Measurements from ENCODE around the gene GSG1L2. TPM values are rescaled to one million over a fixed set of nuclear protein-coding genes. Genes with fewer than 3 reads are reported as not detected.

GSG1L2 gene
- not detected in 2 replicates for total RNA-seq (2014; rRNA removed; shearing (Covaris generic))

DNA sequence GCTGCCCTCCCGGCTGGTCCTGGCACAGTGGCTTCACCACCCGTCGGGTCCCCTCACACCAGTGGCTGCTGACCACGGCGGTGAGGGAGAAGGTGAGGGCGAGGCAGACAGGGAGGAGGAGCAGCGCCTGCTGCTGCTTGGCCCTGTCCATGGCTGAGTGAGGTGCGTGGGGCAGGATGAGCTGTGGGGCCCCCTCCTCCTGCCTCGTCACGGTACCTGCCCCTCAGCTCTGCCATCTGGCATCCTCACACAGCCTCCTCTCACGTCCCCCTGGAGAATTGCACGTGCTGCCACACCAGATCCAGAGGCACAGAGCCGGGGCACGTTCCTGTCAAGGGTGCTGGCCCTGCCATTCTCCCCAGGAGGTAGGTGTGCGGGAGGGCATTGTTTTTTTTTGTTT is at the start of gene GSG1L2:
Gene GSG1L2 (minus strand): TSS at position 159 of the 400 bp plus-strand sequence. CDS start 8 bp downstream, at position 151.
- no peak for DNase-seq (ENCODE audit: low read depth)

GRCh38 chr17:9868552-9868951 is 46.7 kb upstream of the GSG1L2 start:
- no peak for DNase-seq (ENCODE audit: low read depth)

GRCh38 chr17:9865586-9865985 is 43.7 kb upstream of the GSG1L2 start:
- DNase-seq (ENCODE audit: low read depth), result no peak

- DNase-seq (ENCODE audit: low read depth), result no peak
Measured at GRCh38 chr17:9862949-9863348, 41.1 kb upstream of the GSG1L2 start.

DNA sequence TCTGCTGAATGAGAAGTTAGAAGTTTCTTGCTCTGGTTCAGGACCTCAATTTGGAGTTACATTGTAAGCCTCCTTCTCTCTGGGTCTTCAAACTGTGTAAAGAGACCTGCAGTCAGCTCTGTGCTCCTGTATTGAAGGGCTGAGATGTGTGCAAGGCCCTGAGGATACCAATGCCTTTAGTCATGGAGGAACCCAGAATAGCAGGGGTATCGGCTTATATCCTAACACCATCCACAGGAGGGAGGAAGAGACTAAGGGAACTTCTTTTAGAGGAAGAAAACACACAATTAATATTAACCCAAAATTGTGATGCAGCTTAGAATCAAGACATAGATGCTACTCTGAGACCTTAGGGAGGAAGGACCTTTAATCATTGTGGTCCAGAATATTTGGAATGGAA is 40.3 kb upstream of the GSG1L2 start:
- no peak for DNase-seq (ENCODE audit: low read depth)

- DNase-seq (ENCODE audit: low read depth), result no peak
Measured at GRCh38 chr17:9860851-9861250, 39.0 kb upstream of the GSG1L2 start.

DNA sequence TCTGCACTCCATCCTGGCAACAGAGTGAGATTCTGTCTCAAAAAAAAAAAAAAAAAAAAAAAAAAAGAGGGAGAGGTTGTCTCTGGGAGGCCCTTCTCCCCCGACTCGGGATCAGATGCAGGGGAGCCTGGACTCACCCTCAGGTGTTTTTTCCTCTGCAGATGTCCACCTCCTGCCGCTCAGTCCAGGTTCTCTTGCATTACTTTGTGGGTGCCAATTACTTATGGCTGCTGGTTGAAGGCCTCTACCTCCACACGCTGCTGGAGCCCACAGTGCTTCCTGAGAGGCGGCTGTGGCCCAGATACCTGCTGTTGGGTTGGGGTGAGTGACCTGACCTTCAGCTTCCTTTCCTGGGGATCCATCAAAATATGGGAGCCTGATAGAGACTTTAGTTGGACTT is 37.9 kb upstream of the GSG1L2 start:
- no peak for DNase-seq (ENCODE audit: low read depth)

- DNase-seq (ENCODE audit: low read depth), result no peak
Measured at GRCh38 chr17:9855036-9855435, 33.2 kb upstream of the GSG1L2 start.

DNA sequence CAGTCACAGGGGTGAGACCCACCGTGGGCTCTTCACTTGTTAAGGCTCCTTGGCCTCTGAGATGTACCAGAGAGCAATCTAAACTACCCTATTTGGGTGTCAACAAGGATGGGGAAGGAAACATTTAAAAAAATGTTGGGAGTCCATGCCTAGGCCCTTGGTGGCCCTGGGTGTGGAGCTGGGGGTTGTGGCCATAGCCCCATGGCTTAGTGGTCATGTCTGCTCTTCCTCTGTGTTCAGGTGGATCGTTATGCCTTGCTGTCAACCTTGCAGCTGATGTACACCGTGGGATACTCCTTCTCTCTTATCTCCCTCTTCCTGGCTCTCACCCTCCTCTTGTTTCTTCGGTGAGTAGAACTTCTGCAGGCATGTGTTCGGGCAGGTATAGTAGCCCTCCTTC is 32.4 kb upstream of the GSG1L2 start:
- DNase-seq (ENCODE audit: low read depth), result no peak

GRCh38 chr17:9850151-9850550 is 28.3 kb upstream of the GSG1L2 start:
- no peak for DNase-seq (ENCODE audit: low read depth)

GRCh38 chr17:9845306-9845705 is 23.4 kb upstream of the GSG1L2 start:
- DNase-seq (ENCODE audit: low read depth), result no peak

DNA sequence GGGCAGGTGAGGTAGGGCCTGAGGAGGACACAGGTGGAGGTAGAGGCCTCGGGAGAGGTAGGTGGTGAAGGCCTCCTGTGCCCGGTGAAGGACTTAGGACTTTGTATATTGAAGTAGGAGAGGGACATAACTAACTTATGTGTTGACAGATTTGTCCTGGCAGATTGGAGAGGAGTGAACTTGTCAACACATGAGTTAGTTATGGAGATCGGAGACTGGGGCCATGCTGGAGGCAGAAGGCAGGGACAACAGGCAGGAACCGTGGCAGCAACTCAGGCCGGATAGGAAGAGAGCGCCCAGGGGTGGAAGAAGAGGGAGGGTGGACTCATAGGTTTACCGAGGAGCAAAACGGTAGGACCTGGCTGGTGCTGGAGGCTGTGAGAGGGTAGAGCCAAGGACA is 22.3 kb upstream of the GSG1L2 start:
- no peak for DNase-seq (ENCODE audit: low read depth)

GRCh38 chr17:9843152-9844010 is 21.5 kb upstream of the GSG1L2 start:
- DNase-seq (ENCODE audit: low read depth), result no peak

DNA sequence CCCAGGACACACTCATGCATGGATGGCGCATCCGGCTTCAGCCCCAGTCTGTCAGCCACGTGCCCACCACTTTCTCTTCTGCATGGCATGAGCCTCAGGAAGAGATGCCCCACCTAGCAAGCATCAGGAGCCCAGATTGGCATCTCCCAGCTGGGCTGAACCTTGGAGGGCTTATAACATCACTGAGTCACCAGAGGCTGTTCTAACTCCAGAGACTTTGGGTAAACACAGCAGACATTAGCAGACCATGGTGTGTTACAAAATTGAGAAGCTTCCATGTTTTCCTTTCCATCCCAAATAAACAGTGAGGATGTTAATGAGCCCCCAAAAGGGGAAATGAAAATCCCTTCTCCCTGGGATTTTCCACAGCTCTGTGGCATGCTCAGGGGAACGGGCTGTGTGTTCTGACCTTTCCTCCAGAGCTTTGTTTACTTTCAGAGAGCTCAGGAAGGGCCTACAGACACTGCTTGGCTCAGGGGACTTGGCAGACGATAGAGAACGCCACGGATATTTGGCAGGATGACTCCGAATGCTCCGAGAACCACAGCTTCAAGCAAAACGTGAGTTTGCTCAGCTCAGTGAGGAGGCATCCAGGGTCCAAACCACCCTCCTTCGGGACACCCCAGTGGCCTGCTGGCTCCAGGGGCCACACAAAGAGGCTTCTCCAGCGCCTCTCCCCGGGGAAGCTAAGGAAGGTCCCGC is 20.3 kb upstream of the GSG1L2 start:
- DNase-seq (ENCODE audit: low read depth), result peak; percentile 65

DNA sequence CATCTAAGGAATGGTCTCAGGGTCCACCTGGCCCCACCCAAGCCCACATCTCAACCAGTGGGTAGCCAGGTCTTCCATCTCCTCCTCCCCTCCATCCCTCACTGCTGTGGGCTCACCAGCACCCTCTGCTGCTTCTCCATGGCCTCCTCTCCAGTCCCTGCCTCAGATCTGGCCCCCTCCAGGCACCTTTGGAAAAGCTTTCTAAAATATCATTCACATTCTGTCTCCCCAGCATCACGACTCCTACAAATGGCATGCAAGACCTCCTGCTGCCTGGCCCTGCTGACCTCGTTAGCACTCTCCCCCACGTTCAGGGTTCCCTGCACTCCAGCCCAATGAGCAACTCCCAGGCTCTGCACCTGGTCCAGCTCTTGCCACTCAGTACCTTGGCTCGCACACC is 17.6 kb upstream of the GSG1L2 start:
- peak; percentile 23 for DNase-seq (ENCODE audit: low read depth)

DNA sequence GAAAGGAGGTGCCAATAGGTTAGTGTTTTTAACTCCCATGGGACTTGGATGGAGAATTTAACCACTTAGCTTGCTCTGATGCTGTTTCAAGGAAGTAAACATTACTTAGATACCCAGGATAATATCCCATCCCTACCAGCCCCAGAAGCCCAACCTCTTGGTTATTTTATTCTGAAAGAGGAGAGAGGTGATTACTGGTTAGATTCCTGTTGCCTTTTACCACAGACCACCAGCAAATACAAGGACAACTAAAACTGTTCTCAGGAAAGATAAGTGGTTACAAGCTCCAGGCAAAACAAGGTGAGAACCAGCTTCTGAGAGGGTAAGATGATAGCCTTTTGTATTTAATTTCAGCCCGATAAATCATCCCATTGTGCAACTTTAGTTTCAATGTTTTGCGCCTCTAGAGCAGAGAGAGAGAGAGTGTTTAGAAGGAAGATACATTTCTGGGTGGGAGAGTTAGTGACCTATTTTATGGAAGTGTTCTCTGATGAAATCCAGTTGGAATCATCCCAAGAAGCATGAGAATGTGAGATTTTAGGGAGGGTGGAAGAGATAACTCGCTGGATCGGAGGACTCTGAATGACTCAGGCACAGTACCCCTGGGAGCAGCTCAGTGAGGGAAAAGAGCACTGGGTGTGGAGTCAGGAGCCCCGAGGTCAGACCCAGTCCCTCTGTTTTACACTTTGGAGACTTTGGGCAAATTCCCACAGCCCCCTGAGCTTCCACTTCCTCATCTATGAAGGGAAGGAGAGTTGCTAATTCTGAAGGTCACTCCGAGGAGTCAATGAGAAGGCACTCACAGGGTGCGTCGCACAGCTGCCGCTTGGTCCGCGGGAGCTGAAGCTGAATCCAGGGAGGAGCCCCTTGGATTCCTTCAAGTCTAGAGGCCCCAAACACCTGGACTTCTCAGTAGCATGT is 15.9 kb upstream of the GSG1L2 start:
- DNase-seq (ENCODE audit: low read depth), result peak; percentile 75

DNA sequence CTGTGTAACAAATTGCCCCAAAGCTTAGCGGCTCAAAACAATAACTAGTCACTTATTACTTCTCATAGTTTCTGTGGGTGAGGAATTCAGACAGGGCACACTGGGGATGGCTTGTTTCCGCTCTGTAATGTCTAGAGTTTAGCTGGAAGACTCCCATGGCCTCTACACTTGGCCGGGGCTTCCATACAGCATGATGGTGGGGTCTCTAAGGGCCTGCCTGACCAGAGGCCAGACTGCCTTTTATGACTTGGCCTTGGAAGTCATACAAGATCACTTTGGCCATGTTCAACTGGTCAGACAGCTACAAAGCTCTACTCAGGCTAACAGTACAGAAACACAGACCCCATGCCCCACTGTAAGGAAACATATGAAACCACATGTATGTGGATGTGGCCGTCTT is 12.0 kb upstream of the GSG1L2 start:
- no peak for DNase-seq (ENCODE audit: low read depth)

DNA sequence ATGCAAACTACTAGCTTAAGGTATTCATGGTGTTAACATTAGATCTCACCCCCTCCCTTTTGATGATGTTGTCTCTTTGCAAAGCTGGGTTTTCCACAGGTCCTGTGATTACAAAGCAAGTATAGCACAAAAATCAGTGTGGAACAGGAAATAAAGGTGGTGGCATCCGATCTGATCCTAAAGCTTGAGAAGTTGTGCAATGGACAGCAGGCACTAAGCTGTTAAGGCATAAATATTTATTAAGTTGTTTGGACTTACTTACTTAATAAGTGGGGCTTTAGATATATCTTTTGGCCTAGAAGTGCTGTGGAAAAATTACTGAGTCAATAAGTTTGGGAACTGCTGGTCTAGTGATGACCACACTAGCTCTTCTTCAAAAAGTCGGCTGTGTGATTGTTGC is 8.8 kb upstream of the GSG1L2 start:
- no peak for DNase-seq (ENCODE audit: low read depth)

GRCh38 chr17:9829343-9829742 is 7.5 kb upstream of the GSG1L2 start:
- DNase-seq (ENCODE audit: low read depth), result no peak

DNA sequence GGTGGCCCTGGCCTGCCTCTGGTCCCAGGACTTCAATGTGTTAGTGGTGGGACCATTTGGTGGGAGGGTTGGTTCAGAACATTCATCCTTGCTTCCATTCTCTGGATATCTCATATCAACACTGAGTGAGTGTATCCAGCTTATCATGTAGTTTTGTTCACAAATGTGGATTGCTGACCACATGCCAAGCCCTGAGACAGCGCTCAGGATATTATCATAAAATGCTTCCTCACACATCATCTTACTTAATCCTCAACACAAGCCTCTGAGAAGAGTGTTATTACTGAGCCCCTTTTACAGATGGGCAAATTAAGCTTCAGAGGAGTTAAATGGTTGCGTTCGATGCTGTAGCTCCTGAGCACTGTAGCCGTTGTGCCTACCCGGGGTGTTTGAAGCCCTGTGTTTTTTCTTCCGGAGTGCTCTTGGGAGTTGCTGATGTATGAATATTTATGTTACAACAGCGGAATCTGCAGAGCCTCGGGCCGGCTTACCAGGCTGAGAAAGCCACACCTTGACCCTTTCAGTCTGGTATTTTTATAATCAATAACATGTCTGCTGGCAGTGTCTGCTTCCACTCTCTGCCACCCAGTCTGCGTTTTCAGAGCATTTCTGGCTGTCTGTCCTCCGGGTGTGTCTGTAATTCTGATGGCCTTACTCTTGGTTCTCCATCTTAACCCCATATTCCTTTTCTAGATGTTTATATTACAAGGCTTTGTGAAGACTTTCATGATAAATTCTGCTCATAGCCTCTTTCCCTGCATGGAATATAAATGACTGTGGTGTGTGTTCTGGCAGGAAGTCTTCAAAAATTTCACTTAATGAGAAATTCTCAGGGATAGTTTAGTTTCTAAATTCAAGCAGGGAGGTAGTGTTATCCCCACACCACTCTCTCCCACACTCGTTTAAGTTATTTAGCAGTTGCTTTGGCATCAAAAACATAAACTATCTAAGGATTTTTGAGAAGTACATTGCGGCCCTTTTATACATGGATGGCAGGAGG is 6.7 kb upstream of the GSG1L2 start:
- no peak for DNase-seq (ENCODE audit: low read depth)

- DNase-seq (ENCODE audit: low read depth), result no peak
Measured at GRCh38 chr17:9825641-9826150, 3.8 kb upstream of the GSG1L2 start, which contains the start of gene GLP2R. Gene GLP2R (plus strand): TSS chr17:9825924. CDS start chr17:9826064, 140 bp downstream.
